NK-92 treated with Interleukin-12 subunit alpha and Interleukin-12 subunit beta, amount 100 ng/mL, for 24 hours (cell line): ENCODE data around the gene MERTK.
"Not testable (repeated sequence)": the region's sequence is repeated elsewhere in the genome, so short reads cannot be mapped to it uniquely, and the experiment has no call there.

Experiments used
- DNase-seq: peaks from one replicate; lab custom pipeline; 2025; lab: John Stamatoyannopoulos, UW

The MERTK gene

DNA sequence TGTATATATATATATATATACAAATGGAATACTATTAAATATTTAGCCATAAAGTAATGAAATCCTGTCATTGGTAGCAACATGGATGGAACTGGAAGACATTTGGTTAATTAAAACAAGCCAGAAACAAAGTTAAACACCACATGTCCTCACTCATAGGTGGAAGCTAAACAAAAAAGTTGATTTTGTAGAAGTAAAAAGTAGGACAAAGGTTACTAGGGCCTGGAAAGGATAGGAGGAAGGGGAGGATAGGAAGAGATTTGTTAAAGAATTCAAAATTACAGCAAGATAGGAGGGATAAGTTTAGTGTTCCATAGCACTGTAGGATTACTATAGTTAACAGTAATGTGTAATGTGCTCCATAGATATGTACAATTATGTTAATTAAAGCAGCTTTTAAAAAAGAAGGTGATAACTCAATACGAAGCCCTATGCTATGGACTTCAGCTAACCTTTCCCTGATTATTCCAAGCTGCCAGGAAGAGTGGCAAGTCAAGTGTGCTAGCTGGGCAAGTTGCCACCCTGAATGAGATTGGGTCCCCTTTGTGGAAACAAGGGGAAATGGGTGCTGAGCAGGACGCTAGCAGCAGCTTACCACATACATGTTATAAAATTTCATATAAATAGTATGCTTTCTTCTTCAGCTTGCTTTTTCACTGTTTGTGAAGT lies 12.3 kb downstream of the MERTK start:
- DNase-seq = no peak

DNA sequence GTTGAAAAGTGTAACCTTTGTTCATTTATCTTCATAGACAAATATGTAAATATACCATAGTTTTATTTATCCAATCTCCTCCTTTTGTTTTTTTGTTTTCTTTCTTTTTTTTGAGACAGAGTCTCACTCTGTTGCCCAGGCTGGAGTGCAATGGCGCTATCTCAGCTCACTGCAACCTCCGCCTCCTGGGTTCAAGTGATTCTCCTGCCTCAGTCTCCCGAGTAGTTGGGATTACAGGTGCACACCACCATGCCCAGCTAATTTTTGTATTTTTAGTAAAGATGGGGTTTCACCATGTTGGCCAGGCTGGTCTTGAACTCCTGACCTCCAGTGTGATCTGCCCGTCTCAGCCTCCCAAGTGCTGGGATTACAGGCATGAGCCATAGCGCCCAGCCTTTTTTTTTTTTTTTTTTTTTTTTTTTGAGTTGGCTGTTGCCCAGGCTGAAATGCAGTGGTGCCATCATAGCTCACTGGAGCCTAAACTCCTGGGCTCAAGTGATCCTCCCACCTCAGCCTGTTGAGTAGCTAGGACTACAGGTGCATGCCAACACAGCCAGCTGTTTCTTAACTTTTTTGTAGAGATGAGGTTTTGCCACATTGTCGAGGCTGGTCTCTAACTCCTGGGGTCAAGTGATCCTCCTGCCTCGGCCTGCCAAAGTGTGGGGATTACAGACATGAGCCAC lies 13.0 kb downstream of the MERTK start:
- not testable (repeated sequence) for DNase-seq

DNA sequence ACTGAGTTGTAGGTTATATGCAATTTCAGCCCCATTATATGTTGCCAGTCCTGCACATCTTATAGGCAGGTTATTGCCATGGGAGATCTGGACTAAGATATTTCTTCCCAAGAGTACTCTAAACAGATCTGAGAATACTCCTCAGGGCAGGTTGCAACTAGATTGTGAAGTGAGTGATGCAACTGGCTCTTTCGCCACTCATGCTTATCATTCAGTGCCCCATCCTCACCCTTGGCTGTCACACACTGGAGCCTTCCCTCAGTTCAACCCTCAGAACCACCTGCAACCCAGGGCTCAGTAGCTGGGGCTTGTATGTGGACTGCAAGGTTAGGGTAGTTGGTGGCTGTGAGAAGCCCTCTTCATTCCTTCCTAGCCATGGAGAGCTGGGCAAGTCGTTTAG lies 14.1 kb downstream of the MERTK start:
- no peak for DNase-seq

DNA sequence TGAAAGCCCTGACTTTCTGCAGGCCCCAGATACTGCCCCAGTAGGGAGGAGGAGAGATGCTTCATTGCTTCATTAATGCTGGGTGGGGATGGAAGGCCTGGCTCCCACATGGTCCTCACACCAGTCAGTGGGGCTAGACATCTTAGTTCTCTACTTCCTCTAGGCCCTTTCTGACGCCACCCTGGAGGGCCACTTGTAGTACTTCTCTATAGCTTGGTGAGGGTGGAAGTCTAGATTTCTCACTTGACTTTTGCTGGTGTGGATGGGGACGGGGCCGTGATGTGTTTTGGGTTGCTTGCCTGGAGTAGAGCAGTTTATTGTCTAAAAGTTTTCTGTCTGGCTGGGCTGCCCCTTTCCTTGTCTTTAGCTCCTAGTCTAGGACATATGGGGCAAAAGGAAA lies 18.7 kb downstream of the MERTK start:
- DNase-seq = no peak

DNA sequence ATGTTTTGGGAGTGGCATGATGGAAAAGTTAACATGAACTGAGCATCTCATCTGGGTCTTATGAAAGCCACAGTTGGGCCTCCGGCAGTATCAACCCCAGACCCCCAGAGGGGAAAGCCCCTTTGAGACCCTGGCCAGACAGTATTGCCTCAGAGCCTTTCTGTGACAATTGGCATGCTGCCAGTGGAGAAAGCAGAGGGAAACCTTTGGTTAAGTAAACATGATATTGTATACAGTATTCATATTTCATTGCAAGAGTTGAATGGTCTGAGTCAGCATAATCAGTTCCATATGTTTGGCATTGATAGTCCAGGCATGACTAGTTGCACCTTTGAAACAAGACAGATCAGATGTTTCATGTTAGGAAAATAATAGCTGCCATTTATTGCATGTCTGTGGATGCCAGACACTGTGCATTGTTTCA lies 20.0 kb downstream of the MERTK start:
- no peak for DNase-seq

GRCh38 chr2:111919365-111919764 lies 21.0 kb downstream of the MERTK start:
- no peak for DNase-seq

DNA sequence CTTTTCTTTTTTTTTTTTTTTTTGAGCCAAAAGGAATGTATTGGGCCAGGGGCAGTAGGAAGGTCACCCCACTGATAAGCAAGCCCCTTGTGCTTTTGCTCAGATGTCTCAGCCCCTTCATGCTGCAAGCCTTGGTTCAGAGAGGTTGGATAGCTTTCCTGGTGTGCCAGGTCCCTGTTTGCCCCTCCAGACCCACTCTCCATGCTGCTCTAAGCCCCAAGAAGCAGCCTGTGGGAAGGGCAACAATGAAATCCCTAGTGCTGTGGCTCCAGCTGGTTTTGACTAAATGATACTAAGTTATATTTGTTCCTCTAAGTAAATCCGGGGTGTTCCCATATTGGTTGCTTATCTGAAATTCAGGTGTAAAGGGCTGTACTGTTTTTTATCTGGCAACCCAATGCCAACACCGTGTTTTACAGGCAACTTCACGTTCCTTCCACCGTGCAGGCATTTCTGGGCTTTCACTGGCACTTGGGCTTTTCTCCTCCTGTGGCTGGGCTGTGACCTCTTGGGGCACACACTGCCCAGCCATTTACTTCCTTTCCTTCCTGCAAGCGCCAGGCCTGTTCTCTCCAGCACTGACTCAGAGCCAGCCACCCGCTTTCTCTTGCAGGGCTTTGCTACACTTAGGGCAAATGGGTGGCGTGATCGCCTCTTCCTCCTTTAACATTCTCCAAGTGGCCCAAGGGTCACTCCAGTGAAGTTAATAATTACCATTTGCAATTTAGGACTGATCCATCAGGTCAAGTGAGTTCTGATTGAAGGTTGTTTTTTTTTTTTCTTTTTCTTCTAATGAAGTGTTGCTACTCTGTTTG lies 21.6 kb downstream of the MERTK start:
- DNase-seq = no peak

DNA sequence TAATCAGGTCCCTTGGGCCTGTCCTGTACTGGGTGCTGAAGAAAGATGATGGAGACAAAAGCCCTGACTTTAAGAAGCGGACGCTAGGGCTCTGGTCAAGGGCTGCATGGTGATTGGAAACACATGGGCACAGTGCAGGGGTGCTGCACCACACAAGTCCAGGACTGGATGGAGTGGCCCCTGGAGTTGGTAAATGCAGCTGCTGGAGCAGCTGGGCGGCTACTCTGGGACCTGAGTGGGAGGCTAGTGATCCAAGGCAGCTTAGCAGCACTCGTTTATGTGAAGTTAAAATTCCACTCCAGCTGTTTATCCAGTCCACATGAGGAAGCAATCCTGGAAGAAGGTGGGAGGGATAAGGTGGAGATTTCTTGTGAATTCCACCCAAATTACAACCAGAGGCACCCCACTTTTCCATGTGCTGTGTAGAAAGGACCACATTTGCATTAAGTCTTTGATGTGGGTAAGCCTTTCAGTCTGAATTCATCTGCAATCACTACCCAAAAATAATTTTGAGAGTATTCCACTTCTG lies 24.9 kb downstream of the MERTK start:
- no peak for DNase-seq

GRCh38 chr2:111924617-111925107 lies 26.3 kb downstream of the MERTK start:
- no peak for DNase-seq

- no peak for DNase-seq
Observed at GRCh38 chr2:111927723-111928122, 29.3 kb downstream of the MERTK start.

GRCh38 chr2:111930409-111930808 lies 32.0 kb downstream of the MERTK start:
- DNase-seq = no peak

DNA sequence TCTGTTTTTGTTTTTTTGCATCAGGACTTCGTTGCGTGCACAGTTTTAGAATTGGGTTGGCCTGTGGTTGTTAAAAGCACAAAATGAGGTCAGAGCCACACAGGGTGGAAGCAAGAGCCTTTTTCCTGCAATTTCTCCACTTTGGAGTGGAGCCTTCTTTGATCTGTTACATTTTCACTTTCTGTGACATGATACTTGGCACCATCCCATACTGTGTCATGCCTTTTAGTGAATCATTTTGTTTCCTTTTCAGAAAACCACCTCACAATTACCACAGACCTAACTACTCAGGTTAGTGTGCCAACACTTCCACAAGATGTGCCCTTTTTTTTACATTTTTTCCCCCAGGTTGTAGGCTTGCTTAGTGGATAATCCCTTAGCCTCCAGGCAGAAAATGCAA lies 32.5 kb downstream of the MERTK start:
- no peak for DNase-seq

- DNase-seq = no peak
Observed at GRCh38 chr2:111932841-111933291, 34.5 kb downstream of the MERTK start.

DNA sequence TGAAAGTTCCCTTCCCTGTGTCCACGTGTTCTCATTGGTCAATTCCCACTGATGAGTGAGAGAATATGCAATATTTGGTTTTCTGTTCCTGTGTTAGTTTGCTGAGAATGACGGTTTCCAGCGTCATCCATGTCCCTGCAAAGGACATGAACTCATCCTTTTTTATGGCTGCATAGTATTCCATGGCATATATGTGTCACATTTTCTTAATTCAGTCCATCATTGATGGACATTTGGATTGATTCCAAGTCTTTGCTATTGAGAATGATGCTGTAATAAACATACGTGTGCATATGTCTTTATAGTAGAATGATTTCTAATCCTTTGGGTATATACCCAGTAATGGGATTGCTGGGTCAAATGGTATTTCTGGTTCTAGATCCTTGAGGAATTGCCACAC lies 35.5 kb downstream of the MERTK start:
- DNase-seq = not testable (repeated sequence)

DNA sequence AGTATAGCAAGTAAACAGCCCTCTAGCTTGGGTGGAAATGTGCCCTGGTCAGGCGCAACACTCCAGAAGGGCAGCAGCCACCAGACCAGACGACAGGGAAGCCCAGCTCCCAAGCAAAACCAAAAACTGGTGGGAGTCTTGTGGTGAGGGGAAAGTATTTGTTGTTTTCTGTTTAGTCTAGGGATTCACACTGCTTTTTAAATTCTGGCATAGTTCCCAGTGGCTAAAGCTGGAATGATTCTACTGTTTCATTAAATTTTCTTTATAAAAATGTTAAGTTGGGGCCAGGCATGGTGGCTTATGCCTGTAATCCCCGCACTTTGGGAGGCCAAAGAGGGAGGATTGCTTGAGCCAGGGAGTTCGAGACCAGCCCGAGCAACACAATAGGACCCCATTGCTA lies 38.5 kb downstream of the MERTK start:
- no peak for DNase-seq

GRCh38 chr2:111938392-111938791 lies 40.0 kb downstream of the MERTK start:
- DNase-seq = no peak

GRCh38 chr2:111940333-111941196 lies 42.2 kb downstream of the MERTK start:
- no peak for DNase-seq

GRCh38 chr2:111941531-111941930 lies 43.1 kb downstream of the MERTK start:
- DNase-seq = no peak

GRCh38 chr2:111944531-111945210 lies 46.3 kb downstream of the MERTK start:
- DNase-seq = no peak

DNA sequence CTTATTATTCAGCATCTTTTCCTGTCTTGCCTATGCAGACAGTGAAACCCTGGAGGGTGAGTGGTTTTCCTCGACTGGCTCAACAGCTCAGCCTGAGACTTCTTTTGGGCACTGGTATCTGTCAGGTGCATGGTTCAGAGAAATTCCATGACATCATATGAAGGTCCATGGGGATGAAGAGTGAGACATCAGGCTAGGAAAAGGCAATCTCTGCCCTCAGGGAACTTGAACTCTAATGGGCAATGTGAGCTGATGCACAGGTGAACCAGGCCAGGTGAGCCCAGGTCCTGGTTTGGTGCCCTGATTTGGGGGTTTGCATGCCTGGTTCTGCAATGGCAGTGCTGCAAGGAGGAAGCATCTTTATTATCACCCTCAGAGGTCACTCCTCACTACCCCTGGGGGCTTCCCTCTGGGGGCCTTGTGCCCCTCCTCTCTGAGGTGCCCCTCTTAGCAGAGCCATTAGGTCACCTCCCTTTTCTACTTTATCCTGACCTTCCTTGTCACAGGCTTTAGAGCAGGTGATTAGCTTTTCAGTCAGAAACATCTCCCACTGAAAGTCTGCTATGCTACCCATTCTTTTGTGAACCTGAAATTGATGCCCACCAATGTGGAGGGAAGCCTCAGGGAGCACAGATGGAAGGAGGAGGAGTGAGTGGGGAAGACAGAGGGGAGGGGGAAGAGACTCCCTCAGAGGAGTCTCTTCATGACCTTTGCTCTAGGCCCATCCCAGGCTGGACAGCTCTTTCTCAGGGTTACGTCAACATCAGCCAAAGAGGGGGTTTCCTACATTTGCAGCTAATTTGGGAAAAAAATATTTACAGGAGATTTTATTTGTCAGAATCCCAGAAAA lies 47.3 kb downstream of the MERTK start:
- no peak for DNase-seq
